22Rv1 (cell line): ENCODE data around the gene COLGALT1.

Source experiments
- ZFX ChIP-seq: fragments of 450-650 bp; IDR thresholded peaks from 2 replicates; pipeline ENCODE4 v1.6.1; 2017; ENCODE audit warnings: antibody characterized with exemption, borderline replicate concordance
- TF ChIP-seq, protein P1 (sequence below): fragments of 450-650 bp; IDR thresholded peaks from 2 replicates; pipeline ENCODE4 v1.5.1; 2017; ENCODE audit warnings: mild to moderate bottlenecking

DNA sequence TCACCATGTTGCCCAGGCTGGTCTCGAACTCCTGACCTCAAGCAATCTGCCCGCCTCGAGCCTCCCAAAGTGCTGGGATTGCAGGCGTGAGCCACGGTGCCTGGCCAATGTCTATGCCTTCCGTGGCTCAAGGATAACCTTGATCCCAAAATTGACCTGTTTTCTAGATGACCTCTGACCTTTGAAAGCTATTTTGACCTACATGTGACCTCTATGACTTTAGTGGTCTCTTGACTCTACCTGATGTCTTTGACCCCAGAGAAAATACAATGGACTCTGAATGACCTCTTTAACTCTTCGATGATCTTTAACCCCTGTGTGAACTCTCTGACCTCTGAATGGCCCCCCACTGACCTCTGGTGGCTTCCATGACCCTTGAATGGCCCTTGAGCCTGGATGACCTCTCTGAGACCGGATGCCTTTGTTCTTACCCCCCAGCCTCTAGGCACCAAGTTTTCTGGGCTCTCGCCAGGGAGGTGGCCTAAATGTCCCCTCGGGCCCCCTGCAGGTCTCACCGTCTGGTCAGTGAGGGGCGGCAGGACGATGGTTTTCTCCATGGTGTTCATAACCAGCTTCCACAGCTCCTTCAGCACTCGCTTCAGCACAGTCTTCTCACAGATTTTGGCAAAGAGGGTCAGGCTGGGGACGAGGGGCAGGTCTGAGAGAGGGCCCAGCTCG lies 69.0 kb downstream of the COLGALT1 start:
- TF ChIP-seq, protein P1, sequence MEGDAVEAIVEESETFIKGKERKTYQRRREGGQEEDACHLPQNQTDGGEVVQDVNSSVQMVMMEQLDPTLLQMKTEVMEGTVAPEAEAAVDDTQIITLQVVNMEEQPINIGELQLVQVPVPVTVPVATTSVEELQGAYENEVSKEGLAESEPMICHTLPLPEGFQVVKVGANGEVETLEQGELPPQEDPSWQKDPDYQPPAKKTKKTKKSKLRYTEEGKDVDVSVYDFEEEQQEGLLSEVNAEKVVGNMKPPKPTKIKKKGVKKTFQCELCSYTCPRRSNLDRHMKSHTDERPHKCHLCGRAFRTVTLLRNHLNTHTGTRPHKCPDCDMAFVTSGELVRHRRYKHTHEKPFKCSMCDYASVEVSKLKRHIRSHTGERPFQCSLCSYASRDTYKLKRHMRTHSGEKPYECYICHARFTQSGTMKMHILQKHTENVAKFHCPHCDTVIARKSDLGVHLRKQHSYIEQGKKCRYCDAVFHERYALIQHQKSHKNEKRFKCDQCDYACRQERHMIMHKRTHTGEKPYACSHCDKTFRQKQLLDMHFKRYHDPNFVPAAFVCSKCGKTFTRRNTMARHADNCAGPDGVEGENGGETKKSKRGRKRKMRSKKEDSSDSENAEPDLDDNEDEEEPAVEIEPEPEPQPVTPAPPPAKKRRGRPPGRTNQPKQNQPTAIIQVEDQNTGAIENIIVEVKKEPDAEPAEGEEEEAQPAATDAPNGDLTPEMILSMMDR: no peak
- TF ChIP-seq ZFX: no peak
